T47D (cell line): Measurements from ENCODE around the gene L3MBTL3.

Source experiments
- DNase-seq, 2 experiments: peaks; one replicate each; pipeline versions ENCODE4 v3.0.0 to v3.0.0-alpha.2; 2011 to 2012; ENCODE audit warnings: low read depth in 1 of 2, low spot score in 1 of 2
- JUND ChIP-seq: IDR thresholded peaks from 2 replicates; pipeline ENCODE4 v1.6.1; 2012; ENCODE audit warnings: low read depth
- in situ Hi-C: cut with HindIII; loops from 2 replicates; pipeline ENCODE4 v1.10.0; 2016; ENCODE audit warnings: low sequenced_read_pairs, low pct_unique_long_range_greater_than_20kb

L3MBTL3 gene

GRCh38 chr6:130009146-130009545, 9.2 kb upstream of the L3MBTL3 start:
- no peak for TF ChIP-seq JUND
- in situ Hi-C loops: no loop called here
- no peak for DNase-seq

- in situ Hi-C loops: no loop called here
- DNase-seq: no peak
- no peak for TF ChIP-seq JUND
These were observed 8.0 kb upstream of the L3MBTL3 start for GRCh38 chr6:130010387-130010786.

GRCh38 chr6:130012728-130013127, 5.7 kb upstream of the L3MBTL3 start:
- no peak for TF ChIP-seq JUND
- in situ Hi-C loops: no loop called here
- no peak for DNase-seq

- no peak for DNase-seq
- in situ Hi-C loops: no loop called here
These were observed 454 bp downstream of the L3MBTL3 start for GRCh38 chr6:130018744-130019325.

GRCh38 chr6:130019326-130020072, 1.1 kb downstream of the L3MBTL3 start:
- in situ Hi-C loops: no loop called here
- no peak for TF ChIP-seq JUND
- DNase-seq: peak; percentile 12 to 47

More at GRCh38 chr6:130018744-130019325, 454 bp downstream of the L3MBTL3 start:
- TF ChIP-seq JUND: no peak

GRCh38 chr6:130020073-130020906, 1.9 kb downstream of the L3MBTL3 start:
- in situ Hi-C loops: no loop called here
- no peak for TF ChIP-seq JUND
- DNase-seq: peak; percentile 6 to 30

GRCh38 chr6:130020907-130021629, 2.7 kb downstream of the L3MBTL3 start:
- peak; percentile 34 to 89 for DNase-seq
- TF ChIP-seq JUND: no peak
- in situ Hi-C loops: no loop called here

- in situ Hi-C loops: no loop called here
- DNase-seq: no peak
These were observed 8.5 kb downstream of the L3MBTL3 start for GRCh38 chr6:130026859-130027258.

GRCh38 chr6:130027948-130028347, 9.6 kb downstream of the L3MBTL3 start:
- DNase-seq: no peak
- TF ChIP-seq JUND: no peak
- in situ Hi-C loops: no loop called here

More at GRCh38 chr6:130026859-130027258, 8.5 kb downstream of the L3MBTL3 start:
- no peak for TF ChIP-seq JUND

- in situ Hi-C loops: no loop called here
- no peak for DNase-seq
- TF ChIP-seq JUND: no peak
These were observed 10.8 kb downstream of the L3MBTL3 start for GRCh38 chr6:130029163-130029562.

GRCh38 chr6:130032758-130033340, 14.5 kb downstream of the L3MBTL3 start:
- in situ Hi-C loops: no loop called here
- TF ChIP-seq JUND: no peak

GRCh38 chr6:130033949-130034348, 15.6 kb downstream of the L3MBTL3 start:
- TF ChIP-seq JUND: no peak
- no peak for DNase-seq
- in situ Hi-C loops: no loop called here

More at GRCh38 chr6:130032758-130033340, 14.5 kb downstream of the L3MBTL3 start:
- no peak for DNase-seq
